NCI-H345 (cell line): Measurements from ENCODE around the gene HOXD10.

Source experiments
- DNase-seq: peaks from one replicate; lab custom pipeline; 2025; lab: John Stamatoyannopoulos, UW

Gene HOXD10

DNA sequence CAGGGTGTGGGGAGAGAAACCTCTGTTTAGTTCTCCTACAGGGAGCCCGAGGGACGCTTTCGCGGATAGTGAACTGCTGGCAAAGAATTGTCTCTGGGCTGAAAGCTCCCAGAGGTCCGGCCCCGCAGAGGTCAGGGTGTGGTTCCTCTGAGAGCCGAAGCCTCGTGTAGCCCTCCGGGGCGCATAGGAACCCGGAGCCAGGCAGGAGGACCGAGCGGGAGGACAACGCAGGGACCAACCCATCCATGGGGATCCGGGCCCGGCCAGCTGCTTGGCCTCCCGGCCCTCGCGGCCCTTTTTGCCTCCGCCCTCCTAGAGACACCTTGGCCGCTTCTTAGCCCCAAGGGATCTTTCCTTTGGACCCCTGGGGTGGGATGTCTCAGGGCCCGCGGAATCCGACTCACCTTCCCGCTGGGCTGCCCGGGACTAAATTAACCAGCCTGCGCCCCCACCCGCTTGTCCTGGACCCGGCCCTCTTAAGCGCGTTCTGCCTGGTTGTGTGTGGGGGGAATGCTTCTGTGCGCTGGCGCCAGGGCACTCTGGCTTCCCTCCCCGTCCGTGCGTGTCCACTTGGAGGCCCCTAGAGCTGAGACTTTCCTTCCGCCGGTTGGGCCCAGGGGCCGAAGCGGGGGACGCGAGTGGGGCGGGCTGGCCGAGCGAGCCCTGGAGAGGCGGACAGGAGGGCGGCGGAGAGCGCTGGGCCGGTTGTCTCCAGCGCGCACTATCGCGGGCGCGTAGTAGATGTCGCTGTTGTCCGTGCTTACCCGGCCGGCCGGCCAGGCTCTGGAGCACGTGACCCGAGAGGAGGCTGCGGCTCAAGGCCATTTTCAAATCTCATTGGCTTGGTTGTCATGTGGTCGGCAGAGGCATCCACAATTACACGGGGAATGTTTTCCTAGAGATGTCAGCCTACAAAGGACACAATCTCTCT lies at the start of gene HOXD10:
Gene HOXD10, plus strand, starts transcription at position 896 of the 931 bp plus-strand sequence. CDS start 56 bp downstream, outside the sequence.
- DNase-seq, result no peak

DNA sequence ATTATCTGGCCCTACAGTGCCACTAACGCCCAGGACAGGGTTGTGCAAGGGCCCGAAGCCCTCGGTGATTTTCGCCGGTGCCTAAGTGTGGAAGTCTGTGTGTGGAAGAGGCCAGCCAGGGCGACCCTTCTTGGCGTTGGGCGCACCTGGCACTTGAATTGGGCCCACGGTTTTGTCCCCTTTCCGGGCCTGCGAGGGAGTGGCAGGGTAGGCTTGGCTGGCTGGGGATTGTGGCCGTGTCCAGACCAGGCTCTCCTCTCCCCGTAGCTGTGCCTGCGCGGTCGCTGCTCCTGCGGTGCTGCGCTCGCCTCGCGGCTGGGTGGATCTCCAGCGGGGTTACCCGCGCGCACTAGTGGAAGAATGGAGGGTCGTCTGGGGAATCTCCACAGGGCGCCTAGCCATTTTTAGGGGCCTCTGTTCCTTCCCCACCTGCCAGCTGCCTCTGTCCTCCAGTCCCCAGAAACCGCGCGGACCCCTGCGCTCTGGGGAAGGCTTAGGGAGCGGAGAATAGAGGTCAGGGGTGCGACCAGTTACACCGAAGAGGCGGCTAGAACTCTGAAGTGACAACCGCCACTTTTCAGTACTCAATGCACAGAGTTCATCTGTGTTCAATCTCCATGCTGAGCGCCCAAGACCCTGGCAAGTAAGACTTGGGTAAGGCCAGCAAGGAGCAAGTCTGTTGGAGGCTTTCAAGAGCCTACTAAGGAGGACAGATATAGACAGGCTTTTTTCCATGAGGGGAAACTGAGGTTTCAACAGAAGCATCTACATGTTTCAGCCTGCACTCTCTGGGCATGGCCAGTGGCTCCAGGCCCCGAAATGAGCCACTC lies 48.8 kb upstream of the HOXD10 start:
- DNase-seq, result no peak

DNA sequence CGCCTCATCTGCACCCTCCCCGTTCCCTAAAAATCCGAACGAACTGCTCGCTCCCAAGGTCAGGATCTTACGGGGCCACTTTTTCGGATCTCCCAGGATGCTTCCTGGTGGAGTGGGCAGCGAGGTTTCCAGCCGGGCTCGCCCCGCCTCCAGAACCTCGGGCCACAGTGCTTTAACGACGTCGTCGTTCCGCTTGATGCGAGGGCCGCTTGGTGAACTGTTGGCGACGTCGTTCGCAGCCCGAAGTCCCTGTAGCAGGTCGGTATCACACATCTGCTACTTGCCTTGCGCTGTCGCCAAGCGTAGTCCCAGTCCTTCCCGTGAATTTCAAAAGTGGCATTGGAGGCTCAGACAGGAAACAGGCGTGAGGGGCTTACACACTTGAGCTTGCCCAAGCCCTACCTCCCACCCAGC lies 48.2 kb upstream of the HOXD10 start:
- no peak for DNase-seq

DNA sequence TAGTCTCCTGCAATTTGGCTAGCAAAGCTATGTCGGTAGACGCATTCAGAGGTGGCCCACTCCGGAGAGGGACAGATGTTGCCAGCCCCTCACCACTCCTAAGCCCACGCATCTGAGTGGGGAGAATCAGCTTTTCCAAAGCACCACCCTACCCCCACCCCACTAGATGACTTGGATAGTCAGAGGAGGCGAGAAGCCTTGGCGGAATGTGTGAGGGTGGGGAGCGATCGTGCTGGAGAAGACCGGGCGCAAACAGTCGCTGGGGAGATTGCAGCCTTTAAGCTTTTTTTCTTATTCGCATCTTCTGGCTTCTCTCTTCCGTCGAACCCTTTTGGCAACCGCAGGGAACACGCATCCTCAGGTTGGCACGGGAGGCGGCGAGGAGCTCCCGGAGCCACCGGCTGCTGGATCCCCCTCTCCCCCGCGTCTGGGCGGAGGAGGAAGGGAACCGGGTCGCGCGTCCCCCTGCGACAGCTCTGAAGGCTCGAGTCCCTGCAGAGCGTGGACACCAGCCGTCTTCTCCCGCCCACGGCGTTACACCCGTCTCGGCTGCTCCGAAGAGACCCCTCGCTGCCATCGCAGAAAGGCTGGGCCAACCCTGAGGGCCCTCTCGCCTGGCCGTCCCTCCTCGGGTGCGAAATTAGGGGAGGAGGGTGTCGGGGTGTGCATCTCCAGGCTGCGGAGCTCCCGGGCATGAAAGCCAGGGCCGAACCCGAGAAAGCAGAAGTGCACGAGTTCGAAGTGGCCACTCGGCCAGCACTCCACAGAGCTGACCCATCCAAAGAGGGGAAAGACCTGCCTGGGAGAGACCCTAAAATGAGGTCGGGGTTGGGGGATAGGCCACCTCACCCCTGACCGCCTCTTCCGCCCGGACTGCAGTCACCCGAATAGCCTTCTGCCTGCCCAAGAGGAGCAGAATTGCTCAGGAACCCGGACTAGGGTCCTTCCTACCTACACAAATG lies 45.0 kb upstream of the HOXD10 start:
- no peak for DNase-seq

DNA sequence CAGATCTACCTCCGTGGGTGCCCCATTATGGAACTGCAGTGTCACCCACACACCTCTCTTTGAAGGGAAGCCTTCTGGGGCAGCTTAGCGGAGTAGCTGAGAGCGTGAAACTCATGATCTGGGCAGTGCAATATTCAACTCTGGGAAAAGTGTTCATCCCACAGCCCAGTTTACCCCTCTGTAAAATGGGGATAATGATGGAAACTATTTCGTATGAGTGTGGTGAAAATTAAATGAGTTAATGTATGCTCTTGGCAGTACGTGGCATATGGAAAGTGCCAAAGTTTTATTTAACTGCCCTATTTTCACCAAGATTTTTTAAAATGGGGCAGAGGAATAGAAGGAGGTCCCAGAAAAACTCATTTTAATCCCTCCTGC lies 44.3 kb upstream of the HOXD10 start:
- no peak for DNase-seq

DNA sequence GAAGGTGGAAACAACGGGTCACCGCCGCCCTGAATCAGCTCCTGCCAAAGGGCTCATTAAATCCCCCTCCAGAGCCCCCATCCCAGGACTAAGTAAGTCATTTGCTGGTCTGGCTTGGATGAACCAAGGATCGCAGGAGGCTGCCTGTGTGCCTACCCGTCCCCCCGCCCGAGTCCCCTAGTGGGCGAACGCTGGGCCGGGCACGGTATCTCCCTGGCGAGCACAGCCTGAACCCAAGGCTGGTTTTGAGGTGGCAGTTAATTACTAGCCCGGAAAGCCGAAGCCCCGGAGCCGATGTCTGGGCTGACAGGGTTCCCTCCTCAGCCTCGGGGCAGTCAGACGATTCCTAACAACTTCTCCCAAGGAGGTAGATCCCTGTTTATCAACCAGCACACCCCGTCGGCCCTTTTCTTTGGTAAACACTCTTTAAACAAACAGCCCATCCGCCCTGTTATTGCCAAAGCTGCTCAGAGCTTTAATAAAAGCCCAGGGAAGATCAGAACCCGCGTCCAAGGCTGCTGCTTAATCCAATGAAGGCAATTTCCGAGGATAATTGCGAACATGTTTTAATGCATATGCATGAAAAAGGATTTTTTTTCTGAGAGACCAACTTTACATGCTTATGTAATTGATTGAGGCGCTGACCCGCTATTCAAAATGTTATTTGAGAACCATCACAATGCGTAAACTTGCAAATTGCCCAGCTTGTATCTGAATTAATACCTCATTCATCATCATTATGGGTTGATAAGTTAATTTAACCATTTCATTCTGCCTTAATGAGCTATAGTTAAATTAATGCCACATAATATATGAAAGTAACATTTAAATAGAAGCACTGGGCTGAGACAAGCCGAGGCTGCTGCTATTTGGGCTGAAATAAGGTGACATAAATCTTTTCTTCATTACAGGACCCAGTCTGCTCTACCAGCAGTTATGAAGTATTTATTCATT lies 43.4 kb upstream of the HOXD10 start:
- DNase-seq, result no peak

DNA sequence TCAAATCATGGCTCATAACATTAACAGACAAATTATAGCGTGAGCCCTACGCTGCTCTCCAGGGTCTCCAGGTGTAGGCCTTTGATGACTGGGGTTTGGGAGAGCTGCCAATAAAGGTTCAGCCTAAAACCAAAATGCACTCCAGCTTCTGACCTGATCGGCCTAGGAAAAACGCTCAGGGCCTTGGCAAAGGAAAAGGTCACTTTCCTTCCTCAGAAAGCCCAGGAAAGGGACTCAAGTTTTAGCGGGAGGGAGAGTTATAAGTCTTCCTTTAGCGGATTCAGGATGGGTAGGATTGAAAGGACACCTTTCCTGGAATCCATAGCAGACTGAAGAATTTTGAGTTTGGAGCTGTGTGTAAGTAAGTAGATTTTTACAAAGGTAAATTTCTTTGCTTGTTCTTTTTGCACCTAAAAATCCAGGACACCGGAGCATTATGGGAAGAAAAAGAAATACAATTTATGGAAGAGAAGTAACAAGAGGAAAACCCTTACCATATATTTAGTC lies 41.6 kb upstream of the HOXD10 start:
- no peak for DNase-seq

DNA sequence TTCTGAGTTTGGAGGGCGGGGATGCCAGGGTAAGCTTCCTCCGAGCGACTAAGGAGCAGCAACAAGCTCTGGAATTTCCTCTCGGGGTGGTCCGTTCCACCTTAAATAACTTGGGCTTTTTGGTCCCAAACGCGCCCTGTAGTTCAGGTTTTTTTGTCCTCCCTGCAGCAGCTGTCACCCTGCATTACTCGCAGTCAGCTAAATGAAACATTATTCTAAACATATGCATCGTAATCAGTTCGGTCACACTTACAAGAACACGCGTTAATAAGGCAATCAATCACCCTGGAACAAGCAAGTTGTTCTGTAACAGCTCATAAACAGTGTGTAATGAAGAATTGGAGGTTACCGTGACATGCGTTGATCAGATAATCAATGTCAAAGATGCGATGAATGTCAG lies 41.1 kb upstream of the HOXD10 start:
- DNase-seq, result no peak

DNA sequence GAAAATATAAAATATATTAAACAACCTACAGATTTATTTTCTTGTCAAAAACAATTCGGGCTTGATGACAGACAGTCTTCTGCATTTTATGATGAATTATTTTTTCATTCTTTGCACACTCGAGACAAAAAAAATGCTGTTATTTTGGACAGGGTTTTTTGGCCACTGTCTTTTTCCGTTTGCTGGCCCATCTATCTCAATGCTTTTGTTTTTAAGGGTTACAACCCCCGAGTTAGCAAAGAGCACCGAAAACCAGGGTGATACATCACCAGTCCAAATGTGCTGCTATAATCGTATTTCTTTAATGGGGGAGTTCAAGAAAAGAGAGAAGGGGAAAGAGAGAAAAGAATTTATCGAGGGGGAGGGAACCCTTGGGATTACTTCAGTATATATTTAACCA lies 40.5 kb upstream of the HOXD10 start:
- DNase-seq, result no peak

DNA sequence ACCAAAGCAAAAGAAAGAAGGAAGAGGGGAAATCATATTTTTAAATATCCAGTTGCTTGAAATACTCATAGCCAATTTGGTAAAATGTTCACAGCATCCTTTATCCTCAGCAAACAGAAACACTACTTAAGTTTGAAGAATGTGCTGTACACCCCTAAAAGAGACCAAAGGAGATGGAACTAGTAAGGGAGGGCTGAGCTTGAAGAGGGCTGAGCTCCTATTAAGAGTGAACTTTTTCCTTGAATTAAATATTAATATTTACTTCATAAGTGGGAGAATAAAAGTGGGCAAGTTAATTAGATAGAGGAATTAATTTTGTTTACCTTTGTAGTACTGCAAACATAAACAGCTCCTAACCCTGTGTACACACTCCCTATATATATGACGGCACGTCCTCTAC lies 39.8 kb upstream of the HOXD10 start:
- DNase-seq, result no peak

DNA sequence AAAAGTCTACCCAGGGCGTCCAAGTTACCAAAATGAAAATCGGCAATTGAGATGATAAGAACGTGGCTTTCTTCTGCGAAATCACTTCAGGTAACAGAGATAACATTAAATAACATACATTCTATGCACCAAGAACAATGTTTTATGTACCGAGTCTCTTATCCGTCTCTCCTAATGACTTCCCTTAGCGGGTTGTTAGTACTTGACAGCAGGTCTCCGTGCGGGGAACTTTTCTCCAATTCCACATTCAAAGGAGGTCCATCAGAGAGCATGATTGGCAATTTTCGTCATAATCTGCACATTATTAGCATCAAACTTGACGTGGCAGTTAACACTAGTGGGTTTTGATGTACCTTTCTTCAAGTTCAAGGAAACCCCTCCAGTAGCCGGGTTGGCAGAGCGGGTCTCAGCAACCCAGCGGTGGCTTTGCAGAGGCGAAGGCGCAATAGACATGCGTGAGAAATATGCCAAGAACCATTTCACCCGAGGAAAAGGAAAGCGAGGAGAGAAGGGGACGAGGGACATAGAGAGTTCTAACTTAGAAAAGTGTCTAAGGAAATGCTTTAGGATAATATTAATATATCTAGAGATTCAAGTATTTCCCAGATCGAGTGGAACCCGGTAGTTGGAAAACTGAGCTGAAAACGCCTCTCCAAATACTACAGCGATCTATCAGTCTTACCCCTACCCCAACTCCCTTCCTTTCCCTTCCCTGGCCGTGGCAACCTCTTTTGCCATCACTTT lies 37.9 kb upstream of the HOXD10 start:
- no peak for DNase-seq

DNA sequence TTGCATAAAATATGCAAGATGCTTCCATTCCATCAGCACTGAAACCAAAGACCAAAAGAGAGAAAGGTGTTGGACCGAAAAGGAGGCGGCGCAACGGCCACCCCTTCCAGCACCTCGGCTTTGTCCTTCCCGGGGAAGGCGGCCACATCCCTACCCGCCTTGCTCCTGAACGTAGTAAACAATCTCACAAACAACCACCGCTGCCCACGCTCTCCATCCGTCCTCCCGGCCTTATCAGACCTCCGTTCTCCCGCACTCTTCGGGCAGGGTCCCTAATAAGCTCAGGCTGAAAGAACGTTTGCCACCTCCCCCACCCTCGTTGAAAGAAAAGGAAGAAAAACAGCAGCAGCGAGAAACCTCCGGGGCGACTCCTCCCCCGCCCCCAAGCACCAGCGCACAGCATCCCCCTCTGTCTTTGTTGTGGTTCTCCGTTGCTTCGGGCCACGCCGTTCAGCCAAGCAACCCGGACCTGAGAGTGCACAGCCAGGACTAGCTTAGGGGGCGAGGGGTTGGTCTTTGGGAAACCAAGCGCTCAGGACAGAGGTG lies 37.2 kb upstream of the HOXD10 start:
- peak; percentile 36 for DNase-seq

DNA sequence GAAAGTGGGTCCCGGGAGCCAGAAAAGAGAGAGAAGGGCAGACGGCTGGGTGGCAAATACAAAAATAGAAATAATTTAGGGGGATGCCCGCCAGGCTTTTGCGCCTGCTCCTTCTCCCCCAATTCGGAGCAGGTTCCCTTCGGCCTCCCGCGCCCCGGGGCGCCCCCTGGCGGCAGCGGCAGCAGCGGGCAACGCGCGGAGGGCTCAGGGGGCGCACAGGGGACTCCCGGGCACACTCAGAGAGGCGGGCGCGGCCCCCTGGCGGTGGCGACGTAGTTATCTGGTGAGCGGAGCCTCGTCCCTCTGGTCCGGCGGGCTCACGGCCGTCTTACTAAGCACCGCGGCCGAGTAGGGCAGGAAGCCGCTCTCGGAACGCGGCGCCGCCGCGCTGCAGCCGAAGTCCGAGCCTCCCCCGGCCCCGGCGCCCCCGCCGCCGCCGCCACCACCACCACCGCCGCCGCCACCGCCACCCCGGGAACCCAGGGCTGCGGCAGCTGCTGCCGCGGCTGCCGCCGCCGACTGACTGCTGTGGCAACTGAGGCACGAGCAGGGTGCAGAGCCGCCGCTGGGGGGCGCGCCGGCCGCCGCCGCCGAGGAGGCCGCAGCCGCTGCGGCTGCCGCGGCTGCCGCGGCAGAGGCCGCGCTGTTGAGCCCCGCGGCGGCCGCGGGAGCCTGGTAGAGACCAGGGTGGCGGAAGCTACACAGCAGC lies 36.6 kb upstream of the HOXD10 start:
- DNase-seq, result peak; percentile 71

DNA sequence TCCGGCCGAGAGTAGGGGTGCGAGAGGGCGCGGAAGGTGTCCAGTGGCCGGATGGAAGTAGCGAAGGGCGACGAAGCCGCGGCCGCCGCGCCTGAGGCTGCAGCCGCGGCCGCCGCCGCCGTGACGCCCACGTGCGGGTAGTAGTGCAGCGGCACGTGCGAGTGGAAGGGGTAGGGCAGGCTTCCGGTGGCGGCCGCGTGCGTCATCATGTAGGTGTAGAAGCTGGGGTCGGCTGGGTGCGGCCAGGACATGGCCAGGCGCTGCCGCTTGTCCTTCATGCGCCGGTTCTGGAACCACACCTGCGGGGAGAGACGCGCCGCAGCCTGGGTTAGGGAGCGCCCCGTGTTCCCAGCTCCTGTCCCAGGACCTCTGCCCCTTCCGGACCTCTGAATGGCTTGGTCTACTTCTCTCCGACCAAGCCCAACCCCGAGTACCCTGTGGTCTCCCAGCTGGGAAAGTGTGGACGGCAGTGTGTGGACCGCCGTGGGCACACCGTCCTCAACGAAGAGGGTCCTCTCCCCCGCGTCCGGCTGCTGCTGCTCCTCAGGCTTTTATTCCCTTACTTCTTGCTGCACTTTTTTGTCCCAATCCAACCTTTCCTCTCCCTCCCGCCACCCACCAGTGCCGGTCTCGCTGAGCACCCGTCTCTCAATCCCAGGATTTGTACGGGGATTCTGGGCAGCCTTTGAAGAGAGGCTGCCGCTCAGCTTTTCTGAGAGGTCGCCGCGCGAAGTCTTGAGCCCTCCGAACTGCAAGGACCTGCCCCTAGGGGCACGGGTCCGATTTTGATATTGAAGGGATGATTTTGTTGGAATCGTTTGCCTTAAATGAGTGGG lies 35.8 kb upstream of the HOXD10 start:
- DNase-seq, result no peak

DNA sequence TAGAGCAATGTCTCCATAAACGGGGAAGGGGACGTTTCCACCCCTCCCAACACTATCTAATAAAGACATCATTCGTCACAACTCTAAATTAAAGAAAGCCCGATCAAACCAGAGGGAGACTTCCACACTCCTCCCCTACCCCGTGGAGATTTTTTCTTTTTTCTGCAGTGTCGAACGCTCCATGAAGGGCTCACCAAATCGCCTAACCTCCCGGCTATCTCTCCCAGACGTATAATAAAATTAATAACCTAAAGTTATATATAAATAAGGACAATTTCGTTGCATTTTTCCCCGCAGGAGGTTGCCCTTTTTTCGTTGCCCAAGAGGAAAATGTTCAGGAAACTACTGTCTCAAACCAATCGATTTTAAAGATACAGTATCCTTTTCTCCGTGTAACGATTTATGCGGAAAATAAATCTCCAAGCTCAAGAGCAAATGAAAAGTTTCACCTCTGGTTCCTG lies 35.2 kb upstream of the HOXD10 start:
- no peak for DNase-seq

DNA sequence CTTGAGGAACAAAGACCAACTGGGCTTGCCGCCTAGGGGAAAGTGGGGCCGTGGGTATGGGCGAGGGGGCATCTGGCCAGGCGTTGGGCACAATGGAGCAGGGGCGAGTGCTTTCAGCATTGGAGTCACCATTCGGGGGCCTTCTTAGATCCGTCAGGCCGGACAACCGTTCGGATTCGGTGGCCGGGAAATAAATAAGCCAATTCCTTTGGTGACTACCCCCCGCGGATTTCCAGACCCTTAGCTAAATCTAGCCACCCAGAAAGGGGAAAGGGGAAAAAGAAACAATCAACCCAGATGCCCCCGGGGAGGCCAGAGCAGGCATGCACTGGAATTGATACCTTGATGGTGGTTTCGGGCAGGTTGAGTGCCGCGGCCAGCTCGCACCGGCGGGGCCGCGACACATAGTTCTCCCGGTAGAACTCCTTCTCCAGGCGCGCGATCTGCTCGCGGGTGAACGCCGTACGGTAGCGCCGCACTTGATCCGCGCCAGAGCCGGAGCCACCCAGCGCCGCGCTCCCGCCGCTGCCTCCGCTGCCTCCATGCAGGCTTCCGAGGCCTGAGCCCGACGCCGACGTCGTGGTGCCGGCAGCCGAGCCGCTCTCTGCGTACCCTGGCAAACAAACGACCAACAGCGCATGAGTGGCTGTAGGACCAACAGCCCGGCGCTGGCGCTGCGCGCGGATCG lies 34.6 kb upstream of the HOXD10 start:
- no peak for DNase-seq

DNA sequence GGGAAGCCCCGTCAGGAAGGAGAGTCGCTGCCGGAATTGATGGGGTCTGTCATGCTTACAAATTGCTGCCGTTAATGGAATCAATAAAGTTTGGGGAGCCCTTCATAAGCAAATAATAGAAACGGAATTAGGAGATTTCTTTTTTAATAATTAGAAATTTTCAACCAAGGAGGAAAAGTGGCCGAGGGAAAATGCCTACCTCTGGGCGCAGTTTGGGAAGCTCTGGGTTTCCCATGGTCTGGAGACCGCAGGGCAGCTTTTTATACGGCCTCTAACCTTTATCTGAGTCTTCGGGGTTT lies 34.1 kb upstream of the HOXD10 start:
- DNase-seq, result no peak
